ENCODE data around the gene ROCK2.

GRCh38 chr2:11256166-11256565 lies 88.3 kb downstream of the ROCK2 start:
- TF ChIP-seq, protein P1, sequence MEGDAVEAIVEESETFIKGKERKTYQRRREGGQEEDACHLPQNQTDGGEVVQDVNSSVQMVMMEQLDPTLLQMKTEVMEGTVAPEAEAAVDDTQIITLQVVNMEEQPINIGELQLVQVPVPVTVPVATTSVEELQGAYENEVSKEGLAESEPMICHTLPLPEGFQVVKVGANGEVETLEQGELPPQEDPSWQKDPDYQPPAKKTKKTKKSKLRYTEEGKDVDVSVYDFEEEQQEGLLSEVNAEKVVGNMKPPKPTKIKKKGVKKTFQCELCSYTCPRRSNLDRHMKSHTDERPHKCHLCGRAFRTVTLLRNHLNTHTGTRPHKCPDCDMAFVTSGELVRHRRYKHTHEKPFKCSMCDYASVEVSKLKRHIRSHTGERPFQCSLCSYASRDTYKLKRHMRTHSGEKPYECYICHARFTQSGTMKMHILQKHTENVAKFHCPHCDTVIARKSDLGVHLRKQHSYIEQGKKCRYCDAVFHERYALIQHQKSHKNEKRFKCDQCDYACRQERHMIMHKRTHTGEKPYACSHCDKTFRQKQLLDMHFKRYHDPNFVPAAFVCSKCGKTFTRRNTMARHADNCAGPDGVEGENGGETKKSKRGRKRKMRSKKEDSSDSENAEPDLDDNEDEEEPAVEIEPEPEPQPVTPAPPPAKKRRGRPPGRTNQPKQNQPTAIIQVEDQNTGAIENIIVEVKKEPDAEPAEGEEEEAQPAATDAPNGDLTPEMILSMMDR (IDR thresholded peaks at IDR 0.05): no peak
- TF ChIP-seq EZH2 (IDR thresholded peaks at IDR 0.05): no peak

Measured in neural progenitor cell (in vitro differentiated cells).